Measurements from ENCODE around the gene TNFAIP8L1.

DNA sequence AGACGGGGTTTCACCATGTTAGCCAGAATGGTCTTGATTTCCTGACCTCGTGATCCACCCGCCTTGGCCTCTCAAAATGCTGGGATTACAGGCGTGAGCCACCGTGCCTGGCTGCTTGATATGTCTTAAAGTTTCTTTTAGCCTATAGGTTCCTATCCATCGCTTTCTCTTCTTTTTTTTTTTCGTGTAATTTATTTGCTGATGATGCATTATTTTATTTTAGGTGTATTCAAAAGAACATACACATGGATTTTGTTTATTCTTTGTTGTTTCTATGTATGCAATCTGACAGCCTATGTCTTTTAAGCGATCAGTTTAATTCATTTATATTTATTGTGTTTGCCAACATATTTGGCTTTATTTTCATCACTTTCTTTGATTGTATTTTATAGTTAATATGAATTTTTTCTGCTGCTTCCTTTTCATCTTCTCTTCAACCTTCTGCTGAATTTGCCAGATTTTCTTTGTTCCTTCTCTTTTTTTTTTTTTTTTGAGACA is 26.0 kb upstream of the TNFAIP8L1 start:
- TF ChIP-seq, protein P1, sequence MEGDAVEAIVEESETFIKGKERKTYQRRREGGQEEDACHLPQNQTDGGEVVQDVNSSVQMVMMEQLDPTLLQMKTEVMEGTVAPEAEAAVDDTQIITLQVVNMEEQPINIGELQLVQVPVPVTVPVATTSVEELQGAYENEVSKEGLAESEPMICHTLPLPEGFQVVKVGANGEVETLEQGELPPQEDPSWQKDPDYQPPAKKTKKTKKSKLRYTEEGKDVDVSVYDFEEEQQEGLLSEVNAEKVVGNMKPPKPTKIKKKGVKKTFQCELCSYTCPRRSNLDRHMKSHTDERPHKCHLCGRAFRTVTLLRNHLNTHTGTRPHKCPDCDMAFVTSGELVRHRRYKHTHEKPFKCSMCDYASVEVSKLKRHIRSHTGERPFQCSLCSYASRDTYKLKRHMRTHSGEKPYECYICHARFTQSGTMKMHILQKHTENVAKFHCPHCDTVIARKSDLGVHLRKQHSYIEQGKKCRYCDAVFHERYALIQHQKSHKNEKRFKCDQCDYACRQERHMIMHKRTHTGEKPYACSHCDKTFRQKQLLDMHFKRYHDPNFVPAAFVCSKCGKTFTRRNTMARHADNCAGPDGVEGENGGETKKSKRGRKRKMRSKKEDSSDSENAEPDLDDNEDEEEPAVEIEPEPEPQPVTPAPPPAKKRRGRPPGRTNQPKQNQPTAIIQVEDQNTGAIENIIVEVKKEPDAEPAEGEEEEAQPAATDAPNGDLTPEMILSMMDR (optimal IDR thresholded peaks at IDR 0.05 in 1 of 3, IDR thresholded peaks at IDR 0.05 in 1 of 3, conservative IDR thresholded peaks at IDR 0.05 in 1 of 3; ENCODE audit: extremely low read depth in 1 of 3, insufficient read depth in 2 of 3, low read length in 3 of 3): no peak
- no peak for TF ChIP-seq EZH2 (IDR thresholded peaks at IDR 0.05; ENCODE audit: low read length)

Measured in keratinocyte (primary cell).